Measurements from ENCODE around the gene SLC6A7.
A peak's percentile ranks its signal among the peaks of the same experiment; 100 is the strongest.

Gene SLC6A7

DNA sequence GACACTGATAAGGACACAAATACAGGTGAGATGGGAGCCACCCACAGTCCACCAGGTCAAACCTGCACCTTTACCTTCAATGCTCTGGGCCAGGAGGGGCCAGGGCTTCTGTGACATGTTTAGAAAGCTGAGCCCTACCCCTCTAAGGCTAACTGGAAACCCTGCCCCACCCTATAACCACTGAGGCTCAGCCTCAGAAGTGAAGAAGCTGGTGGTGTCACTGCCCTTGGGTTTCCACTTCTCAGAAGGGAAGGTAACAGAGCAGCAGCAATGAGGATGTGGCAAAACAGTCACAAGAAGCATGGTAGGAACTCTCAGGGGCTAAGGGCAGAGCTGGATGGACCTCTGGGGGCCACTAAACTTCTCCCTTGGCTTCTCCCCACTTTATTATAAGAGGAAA is 40.2 kb upstream of the SLC6A7 start:
- TF ChIP-seq, protein P1, sequence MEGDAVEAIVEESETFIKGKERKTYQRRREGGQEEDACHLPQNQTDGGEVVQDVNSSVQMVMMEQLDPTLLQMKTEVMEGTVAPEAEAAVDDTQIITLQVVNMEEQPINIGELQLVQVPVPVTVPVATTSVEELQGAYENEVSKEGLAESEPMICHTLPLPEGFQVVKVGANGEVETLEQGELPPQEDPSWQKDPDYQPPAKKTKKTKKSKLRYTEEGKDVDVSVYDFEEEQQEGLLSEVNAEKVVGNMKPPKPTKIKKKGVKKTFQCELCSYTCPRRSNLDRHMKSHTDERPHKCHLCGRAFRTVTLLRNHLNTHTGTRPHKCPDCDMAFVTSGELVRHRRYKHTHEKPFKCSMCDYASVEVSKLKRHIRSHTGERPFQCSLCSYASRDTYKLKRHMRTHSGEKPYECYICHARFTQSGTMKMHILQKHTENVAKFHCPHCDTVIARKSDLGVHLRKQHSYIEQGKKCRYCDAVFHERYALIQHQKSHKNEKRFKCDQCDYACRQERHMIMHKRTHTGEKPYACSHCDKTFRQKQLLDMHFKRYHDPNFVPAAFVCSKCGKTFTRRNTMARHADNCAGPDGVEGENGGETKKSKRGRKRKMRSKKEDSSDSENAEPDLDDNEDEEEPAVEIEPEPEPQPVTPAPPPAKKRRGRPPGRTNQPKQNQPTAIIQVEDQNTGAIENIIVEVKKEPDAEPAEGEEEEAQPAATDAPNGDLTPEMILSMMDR (IDR thresholded peaks at IDR 0.05; ENCODE audit: low read depth, low read length): no peak
- H3K4me3 ChIP-seq (replicated peaks in 1 of 2; ENCODE audit: low read depth in 2 of 2, low read length in 2 of 2): no peak overlapping the region
- no peak for DNase-seq (ENCODE audit: low read depth in 2 of 2)

DNA sequence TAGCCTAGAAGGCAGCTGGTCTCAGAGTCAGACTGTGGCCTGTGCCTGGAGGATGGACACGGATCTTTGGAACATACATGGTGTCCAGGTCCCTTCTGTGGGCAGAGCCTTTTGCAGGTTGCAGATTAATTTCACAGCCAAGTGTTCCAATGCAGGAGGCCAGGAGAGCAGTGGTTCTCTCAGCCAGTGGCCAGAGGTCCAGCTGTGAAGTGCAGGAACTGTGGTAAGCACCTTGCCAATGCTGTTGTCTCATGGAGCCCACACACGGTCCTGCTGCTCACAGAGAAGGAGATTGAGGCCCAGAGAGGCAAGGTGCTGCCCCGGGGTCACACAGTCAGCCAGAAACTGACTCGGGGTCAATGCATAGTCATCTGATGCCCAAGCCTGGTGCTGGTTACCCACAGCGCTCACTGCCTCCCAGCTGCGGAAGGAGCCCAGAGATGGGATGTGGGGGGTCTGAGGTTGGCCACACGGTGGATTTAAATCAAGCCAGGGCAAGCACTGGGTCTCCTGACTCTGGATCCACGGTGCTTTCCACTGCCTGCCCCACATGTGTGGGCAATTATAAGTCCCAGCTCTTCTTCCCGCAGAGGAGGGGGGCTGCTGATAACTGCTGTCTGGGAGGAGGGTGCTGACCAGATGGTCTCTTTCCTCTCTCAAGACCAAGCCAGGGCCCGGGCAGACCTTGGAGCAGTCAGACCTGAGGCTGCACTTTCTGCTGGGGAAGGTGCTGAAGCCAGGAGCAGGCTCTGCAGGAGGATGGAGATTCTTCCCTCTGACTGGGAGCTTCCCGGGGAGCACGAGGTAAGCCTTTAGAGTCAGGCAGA is 37.0 kb upstream of the SLC6A7 start:
- DNase-seq (ENCODE audit: low read depth in 2 of 2): no peak
- TF ChIP-seq, protein P1 (IDR thresholded peaks at IDR 0.05; ENCODE audit: low read depth, low read length): no peak
- peak overlapping the region; percentile 77 to 81 for H3K4me3 ChIP-seq (replicated peaks in 1 of 2; ENCODE audit: low read depth in 2 of 2, low read length in 2 of 2)

DNA sequence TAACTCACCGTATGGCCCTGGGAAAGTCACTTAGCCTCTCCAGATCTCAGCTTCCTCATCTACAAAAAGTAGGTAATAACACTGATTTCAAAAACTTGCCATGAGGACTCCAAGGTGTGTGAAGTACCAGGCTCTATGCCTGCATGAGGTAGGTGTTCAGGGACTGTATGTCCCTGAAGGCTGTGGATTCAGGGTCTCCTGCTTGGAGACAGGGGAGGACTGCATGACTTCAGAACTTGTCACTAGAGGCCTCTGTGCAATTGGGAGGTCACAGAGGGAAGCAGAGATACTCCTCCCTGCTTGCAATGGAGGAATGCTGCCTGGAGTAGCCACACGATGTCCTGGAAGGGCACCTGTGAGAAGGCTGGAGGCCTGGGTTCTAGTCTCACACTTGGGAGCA is 36.4 kb upstream of the SLC6A7 start:
- DNase-seq (ENCODE audit: low read depth in 2 of 2): no peak
- H3K4me3 ChIP-seq (replicated peaks in 1 of 2; ENCODE audit: low read depth in 2 of 2, low read length in 2 of 2): peak overlapping the region; percentile 77 to 81

DNA sequence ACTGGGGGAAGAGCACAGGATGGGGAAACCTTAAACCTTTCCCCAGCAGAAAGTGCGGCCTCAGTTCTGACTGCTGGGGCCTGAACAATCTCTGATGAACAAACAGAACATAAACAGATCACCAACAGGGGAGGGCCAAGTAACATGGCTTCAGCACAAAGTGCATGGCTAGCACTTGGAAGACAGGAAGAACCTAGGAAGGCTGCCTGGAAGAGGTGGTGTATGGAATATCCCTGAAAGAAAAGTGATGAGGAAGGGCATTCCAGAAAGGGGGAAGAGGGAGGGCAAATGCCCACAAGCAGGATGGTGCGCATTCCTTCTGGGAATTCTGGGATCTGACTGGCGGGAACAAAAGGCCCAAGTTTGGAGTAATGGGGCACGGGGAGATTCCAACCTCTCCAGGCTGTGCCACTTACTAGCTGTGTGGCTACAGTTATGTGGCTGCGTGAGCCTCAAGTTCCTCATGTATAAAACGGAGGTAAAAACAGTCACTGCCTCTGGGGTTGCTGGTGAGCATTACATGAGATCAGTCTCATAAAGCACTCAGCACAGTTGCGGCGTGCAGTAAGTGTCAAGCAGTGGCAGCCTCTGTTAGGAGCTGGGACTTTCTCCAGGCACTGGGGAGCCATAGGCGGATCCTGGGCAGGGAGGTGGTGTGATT is 35.8 kb upstream of the SLC6A7 start:
- peak; percentile 62 to 72 for DNase-seq (ENCODE audit: low read depth in 2 of 2)
- TF ChIP-seq, protein P1 (IDR thresholded peaks at IDR 0.05; ENCODE audit: low read depth, low read length): peak; percentile 20
- H3K4me3 ChIP-seq (replicated peaks in 1 of 2; ENCODE audit: low read depth in 2 of 2, low read length in 2 of 2): peak overlapping the region; percentile 77 to 81

More for the DNA sequence above, 36.4 kb upstream of the SLC6A7 start:
- TF ChIP-seq, protein P1 (IDR thresholded peaks at IDR 0.05; ENCODE audit: low read depth, low read length): no peak

DNA sequence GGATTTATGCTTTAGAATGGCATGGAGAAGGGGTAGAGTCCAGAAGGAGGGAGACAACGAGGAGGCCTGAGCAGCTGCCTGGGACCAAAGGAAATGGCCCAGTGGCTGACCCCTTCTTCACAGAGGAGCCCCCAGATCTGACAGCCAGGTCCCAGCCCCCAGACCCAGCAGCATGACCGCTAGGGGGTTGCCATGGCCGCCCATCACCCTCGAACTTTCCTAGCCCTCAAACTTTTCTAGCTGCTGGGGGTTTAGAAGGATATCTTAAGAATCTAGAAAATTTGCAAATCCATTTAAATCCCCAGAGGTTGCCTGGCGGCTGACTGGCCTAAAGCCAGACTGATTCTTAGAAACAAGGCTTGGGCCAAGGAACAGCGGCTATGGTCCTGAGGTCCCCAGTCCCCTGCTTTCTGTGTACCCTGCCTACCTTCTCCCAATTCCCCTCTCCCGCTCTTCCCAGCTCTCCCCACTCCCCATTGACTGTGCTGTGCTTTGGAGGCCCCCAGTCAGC is 35.2 kb upstream of the SLC6A7 start:
- no peak for DNase-seq (ENCODE audit: low read depth in 2 of 2)
- TF ChIP-seq, protein P1 (IDR thresholded peaks at IDR 0.05; ENCODE audit: low read depth, low read length): no peak
- H3K4me3 ChIP-seq (replicated peaks in 1 of 2; ENCODE audit: low read depth in 2 of 2, low read length in 2 of 2): peak overlapping the region; percentile 77 to 81

DNA sequence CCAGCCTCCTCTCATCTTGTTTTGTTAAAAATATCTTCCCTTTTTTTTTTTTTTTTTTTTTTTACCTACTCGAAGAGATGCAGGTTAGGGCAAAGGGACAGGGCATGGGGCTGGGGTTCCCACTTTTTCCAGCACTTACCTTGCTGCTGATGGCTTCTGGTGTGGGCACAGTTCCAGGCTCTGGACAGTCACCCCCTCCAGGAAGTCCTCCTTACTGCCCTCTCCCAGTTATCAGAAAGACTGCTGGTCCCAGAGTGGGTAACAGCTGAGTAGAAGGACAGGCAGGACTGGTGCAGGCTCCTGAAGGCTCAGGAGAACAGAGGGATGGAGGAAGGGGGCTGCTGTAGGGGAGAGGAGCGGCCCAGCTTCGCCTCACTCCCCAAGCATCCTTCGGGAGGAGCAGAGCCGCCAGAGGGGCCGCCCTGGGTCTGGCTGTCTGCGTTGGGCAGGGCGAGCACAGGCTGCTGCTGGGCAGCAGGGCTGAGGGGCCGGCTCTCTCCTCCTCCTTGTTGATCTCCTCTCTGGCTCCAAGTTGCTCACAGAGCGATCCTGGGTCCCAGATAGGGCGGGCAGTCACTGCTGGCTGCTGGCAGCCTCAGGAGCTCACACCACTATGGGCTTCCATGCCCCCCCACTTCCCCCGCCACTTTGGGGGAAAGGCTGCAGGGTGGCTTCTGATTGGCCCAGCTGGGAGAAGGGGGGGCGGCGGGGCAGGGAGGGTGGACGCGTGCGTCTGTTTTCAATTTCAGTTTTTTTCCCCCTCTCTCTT is 34.4 kb upstream of the SLC6A7 start, which contains the start of gene PDGFRB:
Gene PDGFRB (minus strand): TSS at position 588 of the 769 bp plus-strand sequence. CDS start 18,798 bp downstream, outside the sequence.
- H3K4me3 ChIP-seq (replicated peaks in 1 of 2; ENCODE audit: low read depth in 2 of 2, low read length in 2 of 2): peak within 1 kb of the TSS; percentile 77 to 81
- DNase-seq (ENCODE audit: low read depth in 2 of 2): peak; percentile 79 to 98

More for the DNA sequence above, 34.4 kb upstream of the SLC6A7 start, which contains the start of gene PDGFRB:
- TF ChIP-seq, protein P1 (IDR thresholded peaks at IDR 0.05; ENCODE audit: low read depth, low read length): no peak

All from cardiac fibroblast (primary cell).